AG20443 (cell line): ENCODE results near the gene MAT1A.
"Not testable (repeated sequence)": the region's sequence is repeated elsewhere in the genome, so short reads cannot be mapped to it uniquely, and the experiment has no call there.

Source experiments
- DNase-seq: peaks from one replicate; pipeline ENCODE4 v3.0.0; 2012; ENCODE audit warnings: low spot score, mixed read lengths

Gene MAT1A

DNA sequence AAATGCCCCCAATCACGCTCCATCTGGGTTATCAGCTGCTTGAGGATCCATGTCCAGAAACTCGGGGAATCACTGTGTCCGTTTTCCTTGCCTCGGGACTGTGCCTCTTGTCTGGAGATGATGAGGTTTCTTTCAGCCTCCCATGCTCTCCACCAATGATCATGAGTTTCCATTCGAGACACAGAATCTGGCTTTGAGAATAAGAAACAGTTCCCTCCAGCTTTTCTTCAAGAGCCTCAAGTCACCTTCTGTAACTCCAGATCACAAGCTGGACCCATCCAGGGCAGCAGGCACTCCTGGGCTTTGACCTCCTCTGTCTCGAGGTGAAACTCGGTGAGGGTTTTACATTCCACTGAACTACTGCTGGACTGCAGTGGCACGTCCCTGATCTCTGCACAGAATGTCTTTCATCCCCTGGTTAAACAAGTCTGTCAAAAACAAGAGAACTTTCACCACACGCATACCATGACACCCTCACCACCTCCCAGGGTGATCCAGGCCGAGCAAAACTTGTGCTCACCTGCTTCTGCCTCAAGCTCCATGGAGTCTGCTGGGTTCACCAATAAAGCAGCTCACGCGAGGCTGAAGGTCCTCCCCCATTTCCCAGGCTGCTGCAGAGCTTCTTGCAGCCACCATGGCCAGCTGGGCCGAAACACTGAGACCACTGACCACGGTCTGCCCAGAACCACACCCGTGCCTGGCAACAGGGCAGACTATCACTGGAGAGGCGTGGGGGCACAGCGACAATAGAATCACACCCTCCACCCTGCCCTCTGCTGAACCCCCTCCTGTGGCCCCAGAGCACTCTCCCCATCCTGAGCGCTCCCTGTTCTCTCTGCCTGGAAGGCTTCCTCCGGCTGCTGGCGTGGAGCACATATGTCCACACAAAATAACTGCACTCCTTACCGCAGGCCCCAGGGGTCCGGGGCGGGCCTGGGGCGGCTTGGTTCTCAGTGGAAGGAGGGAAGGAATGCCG, 25.1 kb downstream of the MAT1A start:
- no peak for DNase-seq

DNA sequence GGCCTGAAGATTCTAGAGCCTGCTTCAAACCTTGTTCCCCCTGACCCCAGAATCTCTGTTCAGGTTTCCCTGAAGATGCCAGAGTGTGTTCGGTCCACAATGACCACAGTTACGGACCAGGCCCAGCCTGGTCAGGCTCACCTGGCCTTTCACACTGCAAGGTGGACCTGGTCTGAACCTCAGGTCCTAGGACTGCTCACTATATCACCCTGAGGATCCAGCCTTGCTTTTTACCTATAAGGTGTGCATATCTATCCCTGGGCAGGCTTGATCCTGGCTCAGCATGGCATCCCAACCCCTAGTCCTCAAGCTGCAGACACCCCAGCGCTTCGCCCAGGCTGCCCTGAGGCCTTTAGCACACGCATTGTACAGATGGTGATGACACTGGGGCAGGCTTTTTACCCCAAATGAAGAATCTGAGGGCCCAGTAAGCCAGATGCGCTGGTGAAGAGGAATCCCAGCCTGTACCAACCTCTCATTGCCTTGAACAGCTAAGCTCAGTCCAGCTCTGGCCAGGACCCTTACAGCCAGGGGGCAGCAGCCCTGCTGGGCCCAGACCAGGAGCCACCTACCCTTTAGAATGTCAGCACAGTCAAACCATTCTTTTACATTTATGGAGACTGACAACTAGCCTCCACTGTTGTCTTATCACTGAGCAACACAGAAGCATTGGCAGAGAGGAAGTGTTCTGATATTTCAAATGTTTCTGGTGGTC, 28.0 kb downstream of the MAT1A start:
- no peak for DNase-seq

DNA sequence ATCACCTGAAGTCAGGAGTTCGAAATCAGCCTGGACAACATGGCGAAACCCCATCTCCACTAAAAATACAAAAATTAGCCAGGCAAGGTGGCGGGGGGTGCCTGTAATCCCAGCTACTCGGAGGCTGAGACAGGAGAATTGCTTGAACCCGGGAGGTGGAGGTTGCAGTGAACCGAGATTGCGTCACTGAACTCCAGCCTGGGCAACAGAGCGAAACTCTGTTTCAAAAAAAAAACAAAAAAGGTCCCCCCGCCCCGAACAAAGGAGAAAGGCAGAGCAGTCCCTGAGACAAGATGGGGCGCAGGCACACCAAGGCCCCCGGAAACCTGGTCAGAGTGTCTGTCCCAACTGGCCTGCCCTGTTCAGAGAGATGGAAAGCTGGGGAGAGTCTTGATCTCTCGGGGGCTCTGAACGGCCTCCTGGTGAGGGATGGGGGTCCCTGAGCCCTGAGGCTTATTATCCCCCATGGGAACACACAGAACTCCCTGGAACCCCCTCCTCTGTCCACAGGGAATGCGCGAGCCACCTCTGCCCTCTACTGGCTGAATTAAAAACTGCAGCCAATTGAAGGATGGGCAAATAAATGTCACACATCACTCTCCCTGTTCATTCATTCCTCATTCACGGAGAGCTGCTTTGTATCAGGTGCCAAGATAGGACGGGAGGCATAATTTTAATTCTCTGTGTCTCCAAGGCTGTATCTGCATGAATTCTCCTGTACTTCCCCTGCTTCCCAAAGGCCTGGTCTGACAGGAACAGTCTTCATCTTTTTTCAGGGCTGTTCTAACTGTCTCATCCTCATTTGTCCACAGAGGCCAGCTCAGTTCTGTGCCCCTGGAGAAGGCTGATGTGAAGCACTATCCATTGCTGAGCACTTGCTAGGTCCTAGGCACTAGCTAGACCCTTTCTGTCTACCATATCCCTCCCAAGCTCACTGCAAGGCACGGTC, 28.9 kb downstream of the MAT1A start:
- DNase-seq, result peak; percentile 56

DNA sequence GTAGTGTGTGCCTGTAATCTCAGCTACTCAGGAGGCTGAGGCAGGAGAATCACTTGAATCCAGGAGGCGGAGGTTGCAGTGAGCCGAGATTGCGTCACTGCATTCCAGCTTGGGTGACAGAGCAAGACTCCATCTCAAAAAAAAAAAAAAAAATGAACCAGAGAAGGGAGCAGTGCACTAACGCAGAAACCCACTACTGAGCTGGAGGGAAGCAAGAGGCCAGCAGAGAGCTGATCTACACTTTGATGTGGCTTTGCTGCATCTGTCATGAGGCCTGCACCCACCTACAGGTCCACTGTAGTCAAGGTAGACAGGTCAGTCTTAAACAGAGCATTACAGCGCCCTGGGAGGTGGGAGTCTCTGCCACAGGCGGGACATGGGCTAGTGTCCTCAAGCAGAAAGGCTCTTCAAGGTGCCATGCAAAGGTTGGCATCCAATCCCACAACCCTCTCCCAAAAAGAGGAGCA, 30.0 kb downstream of the MAT1A start:
- DNase-seq, result no peak

DNA sequence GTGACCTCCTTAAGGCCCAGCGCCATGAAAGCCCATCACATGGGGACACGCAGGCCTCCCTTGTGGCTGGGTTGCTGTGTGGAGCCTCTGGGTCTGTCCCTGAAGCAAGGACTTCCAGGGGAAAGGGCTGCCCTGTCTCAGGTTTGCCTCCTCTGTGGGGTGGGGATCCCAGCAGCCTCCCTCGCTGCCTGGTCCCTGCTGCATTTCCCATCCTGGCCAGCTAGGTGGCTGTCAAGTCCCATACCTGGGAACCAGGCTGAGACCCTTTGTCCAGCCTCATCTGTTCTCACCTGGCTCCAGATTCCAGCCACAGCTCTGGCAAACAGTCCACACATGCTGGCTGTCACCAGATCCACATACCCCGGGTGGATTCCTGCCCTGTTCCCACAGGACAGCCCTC, 32.7 kb downstream of the MAT1A start:
- DNase-seq, result not testable (repeated sequence)

DNA sequence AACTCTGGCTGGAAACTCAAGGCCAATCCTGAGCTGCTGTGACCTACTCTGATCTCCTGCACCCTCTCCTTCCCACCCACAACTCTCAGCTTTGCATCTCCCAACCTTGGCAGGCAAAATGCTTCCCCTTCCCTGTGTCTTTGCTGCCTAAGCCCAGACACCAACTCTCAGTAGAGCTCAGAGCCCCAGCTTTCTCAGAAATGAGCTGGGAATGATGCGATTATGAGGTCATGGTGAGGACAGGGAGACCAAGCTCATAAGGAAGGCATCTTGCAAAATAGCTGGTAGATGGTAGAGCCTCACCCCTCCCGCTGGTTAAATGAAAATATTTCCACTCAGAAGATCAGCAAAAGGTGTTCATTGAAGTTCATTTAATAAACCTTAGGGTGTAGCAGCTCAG, 34.7 kb downstream of the MAT1A start:
- not testable (repeated sequence) for DNase-seq

DNA sequence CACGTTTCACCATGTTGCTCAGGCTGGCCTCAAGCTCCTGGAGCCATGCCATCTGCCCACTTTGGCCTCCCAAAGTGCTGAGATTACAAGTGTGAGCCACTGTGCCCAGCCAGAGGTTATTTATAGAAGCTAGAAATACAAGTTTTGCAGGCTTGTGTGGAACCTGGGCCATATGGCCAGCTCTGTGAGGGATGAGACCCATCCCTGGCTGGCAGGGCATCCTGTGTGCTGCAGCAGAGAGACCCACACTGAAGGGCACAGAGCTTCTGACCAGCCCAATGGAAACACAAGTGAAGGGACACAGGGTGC, 35.5 kb downstream of the MAT1A start:
- not testable (repeated sequence) for DNase-seq

DNA sequence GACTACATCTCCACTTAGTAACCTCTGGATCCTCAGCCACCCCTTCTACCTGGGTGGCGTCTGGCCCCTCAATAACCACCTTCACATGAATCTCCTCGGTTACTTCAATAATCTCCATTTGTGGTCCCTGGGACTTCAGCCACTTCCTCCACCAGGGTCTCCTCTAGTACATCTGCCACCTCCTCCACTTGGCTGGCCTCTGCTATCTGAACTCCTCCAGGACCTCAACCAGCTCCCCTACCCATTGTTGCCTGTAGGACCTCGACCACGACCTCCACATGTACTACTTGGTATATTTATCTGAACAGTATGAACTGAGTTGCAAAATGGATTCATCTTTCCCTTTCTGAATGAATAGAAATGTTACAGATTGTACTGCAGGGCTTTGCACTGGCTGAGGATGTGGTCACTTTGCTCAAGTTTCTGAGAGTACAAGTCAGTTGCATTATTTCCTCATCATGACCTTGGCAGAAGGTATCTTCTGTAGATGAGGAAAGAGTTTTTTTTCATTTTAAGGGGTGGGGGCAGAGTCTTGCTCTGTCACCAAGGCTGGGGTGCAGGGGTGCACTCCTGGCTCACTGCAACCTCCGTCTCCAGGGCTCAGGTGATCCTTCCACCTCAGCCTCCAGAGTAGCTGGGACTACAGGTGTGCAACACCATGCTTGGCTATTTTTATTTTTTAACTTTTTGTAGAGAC, 36.0 kb downstream of the MAT1A start:
- no peak for DNase-seq

DNA sequence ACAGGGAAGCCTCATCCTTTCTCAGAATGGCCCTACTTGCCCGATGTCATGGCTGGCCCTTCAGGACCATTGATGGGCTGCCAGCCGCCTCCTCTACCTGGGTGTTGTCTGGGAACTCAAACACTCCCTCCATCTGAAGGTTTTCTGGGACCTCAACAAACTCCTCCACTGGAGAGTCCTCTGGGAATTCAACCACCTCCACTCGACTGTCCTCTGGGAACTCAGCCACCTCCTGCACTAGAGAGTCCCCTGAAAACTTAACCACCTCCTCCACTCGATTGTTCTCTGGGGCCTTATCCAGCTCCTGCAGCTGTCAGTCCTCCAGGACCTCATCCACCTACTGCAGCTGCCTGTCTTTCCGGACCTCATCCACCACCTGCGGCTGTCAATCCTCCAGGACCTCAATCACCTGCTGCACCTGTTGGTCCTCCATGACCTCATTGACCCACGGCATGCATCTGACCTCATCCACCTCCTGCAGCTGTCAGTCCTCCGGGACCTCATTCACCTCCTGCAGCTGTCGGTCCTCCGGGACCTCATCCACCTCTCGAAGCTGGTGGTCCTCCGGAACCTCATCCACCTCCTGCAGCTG, 37.1 kb downstream of the MAT1A start:
- DNase-seq, result no peak

DNA sequence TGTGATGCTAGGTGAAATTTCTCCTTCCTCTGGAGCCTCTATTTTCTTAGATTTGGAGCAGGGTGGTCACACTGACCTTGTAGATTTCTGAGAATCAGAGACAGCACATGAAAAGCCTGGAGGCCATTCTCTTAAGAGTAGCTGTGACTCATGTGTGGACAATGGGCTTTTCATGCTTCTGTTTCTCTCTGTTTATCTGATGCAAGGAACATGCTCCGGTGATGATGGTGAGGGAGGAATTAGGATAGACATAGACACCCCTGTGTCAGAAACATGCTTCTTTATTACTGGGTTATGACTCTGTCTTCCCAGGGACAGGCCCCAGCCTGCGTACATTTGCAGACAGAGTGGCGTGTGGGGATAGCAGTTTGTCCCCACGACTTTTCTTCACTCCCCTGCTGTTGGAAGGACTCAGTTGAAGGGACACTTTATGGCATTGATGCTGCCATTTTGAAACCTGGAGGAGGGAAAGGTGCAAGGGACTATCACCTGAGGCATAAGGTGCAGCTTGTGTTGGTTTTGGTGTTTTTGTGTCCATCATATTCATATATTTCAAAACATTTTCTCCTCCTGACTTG, 37.7 kb downstream of the MAT1A start:
- not testable (repeated sequence) for DNase-seq

DNA sequence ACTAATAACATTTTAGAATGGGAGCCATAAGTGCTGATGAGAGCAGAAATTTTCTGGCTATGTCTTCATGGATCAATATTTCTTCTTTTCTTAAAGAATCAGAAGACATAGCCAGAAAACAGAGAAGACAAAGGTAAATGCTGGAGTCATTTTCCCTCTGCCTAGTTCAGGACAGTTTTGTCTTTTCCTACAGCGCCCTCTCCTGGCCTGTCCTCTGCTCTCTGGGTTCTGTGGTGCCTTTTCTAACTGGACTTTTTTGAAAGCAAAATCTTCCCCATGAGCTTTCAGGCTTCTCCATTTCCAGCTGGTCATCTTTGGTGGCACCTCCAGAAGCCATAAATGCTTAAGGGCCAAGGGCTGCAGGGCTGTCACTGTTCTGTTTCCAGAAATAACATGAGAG, 39.1 kb downstream of the MAT1A start:
- DNase-seq, result not testable (repeated sequence)

DNA sequence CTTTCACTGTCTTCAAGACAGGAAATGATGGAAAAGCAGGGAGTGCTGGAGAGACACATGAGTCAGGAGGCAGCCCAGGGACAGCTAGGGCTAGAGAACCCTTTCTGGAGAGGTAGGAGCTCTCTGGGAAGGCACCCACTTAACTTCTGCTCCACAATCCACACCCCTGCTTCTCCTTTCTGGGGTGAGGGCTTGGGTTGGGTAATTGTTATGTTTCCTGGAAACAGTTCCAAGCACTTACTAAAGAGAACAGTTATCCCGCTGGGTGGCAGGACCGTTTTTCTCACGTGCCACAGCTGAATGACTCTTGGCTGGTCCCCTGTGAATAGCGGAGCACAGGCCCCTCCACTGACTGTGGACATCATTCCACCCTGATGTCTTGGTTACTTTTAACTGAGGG, 39.6 kb downstream of the MAT1A start:
- not testable (repeated sequence) for DNase-seq

DNA sequence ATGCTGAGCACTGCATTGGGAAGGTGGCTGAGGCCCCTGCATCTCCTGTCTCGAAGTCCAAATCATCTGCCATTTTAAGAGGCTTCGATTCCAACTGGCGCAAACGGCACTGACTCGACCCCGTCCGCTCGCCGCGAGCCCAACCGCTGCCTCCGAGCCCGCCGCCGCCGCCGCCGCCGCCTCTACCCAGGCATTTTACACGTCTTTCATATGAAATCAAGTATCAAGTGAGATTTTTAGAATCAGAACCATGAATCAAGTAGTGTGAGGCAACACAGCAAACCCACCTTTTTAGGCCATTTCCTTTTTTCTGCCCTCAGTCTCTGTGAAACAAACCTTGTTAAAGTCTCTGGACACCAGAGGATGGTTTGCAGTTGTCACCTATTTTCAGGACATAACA, 41.8 kb downstream of the MAT1A start:
- not testable (repeated sequence) for DNase-seq

DNA sequence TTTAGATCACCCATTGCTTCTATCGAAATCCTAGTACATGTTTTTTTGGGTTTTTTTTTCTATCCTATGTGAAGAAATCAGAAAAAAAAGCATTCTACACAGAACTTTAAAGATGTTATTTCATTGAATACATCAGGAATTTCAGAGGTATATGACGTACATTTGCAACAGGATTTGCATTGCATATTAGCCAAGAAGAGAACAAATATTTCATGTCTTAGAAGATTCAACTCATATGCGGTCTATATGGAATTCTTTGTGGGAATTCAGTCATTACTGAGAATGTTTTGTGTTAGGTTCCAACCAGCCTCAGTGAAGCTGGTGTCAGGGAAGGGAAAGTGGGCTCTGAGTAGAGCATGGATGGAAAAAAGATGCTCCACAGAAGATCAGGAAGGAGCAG, 45.1 kb downstream of the MAT1A start:
- DNase-seq, result not testable (repeated sequence)

DNA sequence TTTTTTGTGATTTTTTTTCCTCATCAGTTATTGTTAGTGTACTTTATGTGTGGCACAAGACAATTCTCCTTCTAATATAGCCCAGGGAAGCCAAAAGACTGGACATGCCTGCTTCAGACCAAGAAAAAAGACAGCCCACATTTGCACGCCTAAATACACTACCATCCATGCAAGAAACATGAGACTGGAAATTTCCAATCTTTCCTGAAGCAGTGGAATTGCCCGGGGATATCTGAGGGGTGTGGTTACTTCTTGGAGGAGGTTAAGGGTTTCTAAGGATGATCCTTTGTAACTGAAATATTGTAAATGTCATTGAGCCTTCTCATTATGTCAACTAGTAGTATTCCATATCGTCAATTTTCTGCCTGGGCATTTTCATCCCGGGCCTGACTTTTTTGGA, 47.1 kb downstream of the MAT1A start:
- not testable (repeated sequence) for DNase-seq

DNA sequence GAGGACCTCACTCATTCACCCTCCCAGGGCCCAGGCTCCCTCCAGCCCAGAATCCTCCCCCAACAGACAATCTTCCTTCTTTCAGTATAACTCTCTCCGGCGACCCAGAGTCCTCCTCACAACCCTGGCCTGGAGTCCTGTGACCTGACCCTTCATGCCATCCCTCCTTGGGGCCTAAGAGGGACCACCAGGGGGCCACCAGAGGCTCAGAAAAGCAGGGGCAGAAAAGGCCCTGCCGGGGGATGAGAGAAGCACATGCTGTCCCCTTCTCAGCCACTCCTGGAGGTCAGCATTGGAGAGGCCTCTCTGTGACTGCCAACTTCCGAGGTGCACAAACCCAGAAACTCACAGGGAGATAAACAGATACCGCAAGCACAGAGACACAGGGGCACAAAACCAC, 53.0 kb downstream of the MAT1A start:
- DNase-seq, result not testable (repeated sequence)

DNA sequence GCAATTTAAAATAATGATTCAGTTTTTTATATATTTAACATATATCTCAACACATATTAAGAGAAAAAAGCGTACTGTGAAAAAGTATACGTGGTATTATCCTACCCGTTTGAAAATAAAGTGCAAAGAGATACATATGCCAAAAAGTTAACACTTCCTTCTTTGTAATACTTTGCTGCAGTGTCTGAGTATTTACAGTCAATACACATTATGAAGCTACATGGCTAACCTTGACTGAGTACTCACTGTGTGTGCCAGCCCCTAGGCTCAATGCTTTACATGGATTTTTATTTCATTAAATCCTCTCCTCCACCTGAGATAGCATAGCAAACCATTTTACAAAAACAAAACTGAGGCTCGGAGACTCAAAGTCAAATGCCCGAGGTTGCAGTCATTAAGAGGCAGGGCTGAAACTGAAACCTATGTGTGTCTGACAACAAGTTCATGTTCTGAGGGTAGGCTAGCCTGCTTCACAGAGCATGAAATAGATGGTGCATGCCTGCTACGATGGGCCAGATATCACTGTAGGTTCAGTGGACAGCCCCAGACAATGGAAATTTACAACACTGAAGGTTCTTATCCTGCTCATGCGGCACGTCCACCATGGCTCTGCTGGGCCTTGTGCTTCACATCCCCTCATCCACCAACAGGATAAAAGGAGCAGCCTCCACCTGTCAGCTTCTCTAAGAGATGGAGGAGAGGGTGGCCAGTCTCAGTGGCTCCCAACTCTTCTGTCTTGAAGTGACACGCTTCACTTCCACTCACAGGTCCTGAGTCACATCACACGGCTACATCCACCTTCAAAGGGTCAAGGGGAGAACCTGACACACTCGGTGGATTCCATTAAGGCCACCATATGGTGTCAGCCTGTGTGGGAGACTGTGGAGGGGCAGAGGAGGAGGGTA, 54.9 kb downstream of the MAT1A start:
- not testable (repeated sequence) for DNase-seq

DNA sequence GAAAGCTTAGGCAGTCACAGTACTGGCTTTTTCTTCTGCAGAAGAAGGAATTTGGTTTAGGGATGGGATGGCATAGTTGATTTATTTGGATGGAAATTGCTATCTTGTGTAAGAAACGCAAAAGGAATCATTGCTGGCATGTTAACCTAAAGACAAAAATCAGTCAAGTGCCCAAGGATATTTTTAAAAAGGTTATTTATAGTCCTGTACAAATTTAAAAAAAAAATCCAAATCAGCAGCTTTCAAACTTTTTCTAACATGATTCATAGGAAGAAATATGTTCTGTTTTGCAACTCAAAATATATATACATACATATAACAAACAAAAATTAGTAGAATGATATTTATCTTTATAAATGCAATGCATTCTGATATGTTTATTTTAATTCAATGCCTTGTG, 55.6 kb downstream of the MAT1A start:
- not testable (repeated sequence) for DNase-seq

DNA sequence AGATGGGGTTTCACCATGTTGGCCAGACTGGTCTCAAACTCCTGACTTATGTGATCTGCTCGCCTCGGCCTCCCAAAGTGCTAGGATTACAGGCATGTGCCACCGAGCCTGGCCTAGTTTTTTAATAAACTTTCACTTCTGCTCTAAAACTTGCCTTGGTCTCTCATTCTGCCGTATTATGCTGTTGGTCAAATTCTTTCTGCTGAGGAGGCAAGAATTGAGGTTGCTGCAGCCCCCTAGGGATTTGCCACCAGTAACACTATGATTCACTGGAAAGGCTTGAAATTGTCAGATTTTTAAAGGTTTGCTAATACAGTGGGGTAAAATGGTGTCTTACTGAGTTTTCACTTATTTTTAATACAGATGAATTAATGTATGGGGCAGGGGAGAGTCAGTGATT, 62.7 kb downstream of the MAT1A start:
- not testable (repeated sequence) for DNase-seq

DNA sequence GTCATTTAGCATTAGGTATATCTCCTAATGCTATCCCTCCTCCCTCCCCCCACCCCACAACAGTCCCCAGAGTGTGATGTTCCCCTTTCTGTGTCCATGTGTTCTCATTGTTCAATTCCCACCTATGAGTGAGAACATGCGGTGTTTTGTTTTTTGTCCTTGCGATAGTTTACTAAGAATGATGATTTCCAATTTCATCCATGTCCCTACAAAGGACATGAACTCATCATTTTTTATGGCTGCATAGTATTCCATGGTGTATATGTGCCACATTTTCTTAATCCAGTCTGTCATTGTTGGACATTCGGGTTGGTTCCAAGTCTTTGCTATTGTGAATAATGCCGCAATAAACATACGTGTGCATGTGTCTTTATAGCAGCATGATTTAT, 66.4 kb downstream of the MAT1A start:
- not testable (repeated sequence) for DNase-seq
